Neuronal stem cell (in vitro differentiated cells): ENCODE measurements around the gene TEDDM1.

Experiments
- DNase-seq: peaks from one replicate; pipeline ENCODE4 v3.0.0-alpha.2; 2013; ENCODE audit warnings: low spot score
- H2AFZ ChIP-seq: one replicate; pipeline ENCODE4 v1.6.1; 2013; ENCODE audit warnings: mild to moderate bottlenecking, low read length, inconsistent platforms
- H2AK5ac ChIP-seq: 2 replicates; pipeline ENCODE4 v1.6.1; 2013; ENCODE audit warnings: low read depth, mild to moderate bottlenecking, inconsistent platforms, low read length, moderate library complexity, mixed read lengths
- H2BK120ac ChIP-seq: 2 replicates; pipeline ENCODE4 v1.6.1; 2013; ENCODE audit warnings: low read depth, mild to moderate bottlenecking, inconsistent platforms, low read length, moderate library complexity, mixed read lengths
- H2BK12ac ChIP-seq: one replicate; pipeline ENCODE4 v1.6.1; 2013; ENCODE audit warnings: low read length, inconsistent platforms
- H2BK15ac ChIP-seq: 2 replicates; pipeline ENCODE4 v1.6.1; 2013; ENCODE audit warnings: mild to moderate bottlenecking, low read length, inconsistent platforms, mixed read lengths
- H2BK5ac ChIP-seq: one replicate; pipeline ENCODE4 v1.6.1; 2013; ENCODE audit warnings: inconsistent platforms, mild to moderate bottlenecking, low read length, moderate library complexity
- H3K14ac ChIP-seq: one replicate; pipeline ENCODE4 v1.6.1; 2013; ENCODE audit warnings: low read length, inconsistent platforms
- H3K18ac ChIP-seq: 2 replicates; pipeline ENCODE4 v1.6.1; 2013; ENCODE audit warnings: low read length, inconsistent platforms
- H3K23ac ChIP-seq: 2 replicates; pipeline ENCODE4 v1.6.1; 2013; ENCODE audit warnings: low read depth, mild to moderate bottlenecking, mixed read lengths, low read length, inconsistent platforms; ENCODE audit not compliant: poor library complexity
- H3K27ac ChIP-seq: replicated peaks from 3 replicates; pipeline ENCODE4 v1.5.1; 2013; ENCODE audit warnings: low read length, inconsistent platforms
- H3K27me3 ChIP-seq, 3 experiments: 2 replicates each; pipeline ENCODE4 v1.6.1; 2013; ENCODE audit warnings: low read length in 3 of 3, mild to moderate bottlenecking in 2 of 3, inconsistent platforms in 1 of 3, low read depth in 1 of 3, mixed read lengths in 1 of 3, moderate library complexity in 1 of 3; ENCODE audit not compliant: control insufficient read depth in 3 of 3, insufficient read depth in 3 of 3
- H3K36me3 ChIP-seq, 2 donors: replicated peaks in 1 of 2; 2 replicates each; pipeline ENCODE4 v1.6.1; 2013; ENCODE audit warnings: low read length in 2 of 2; ENCODE audit not compliant: control insufficient read depth in 2 of 2, insufficient read depth in 2 of 2
- H3K4ac ChIP-seq: 2 replicates; pipeline ENCODE4 v1.6.1; 2013; ENCODE audit warnings: inconsistent platforms, mild to moderate bottlenecking, low read length, moderate library complexity
- H3K4me1 ChIP-seq, 2 donors: 1 replicate in 1 of 2; 2 replicates in 1 of 2; pipeline ENCODE4 v1.6.1; 2013; ENCODE audit warnings: low read length in 2 of 2, low read depth in 1 of 2; ENCODE audit not compliant: control insufficient read depth in 2 of 2, insufficient read depth in 1 of 2
- H3K4me2 ChIP-seq: one replicate; pipeline ENCODE4 v1.6.1; 2013; ENCODE audit warnings: mild to moderate bottlenecking, low read length, inconsistent platforms; ENCODE audit not compliant: insufficient read depth, poor library complexity, severe bottlenecking
- H3K4me3 ChIP-seq, 2 donors: 2 replicates each; pipeline ENCODE4 v1.5.1; 2013; ENCODE audit warnings: low read length in 2 of 2, mild to moderate bottlenecking in 2 of 2, inconsistent platforms in 1 of 2, moderate library complexity in 1 of 2
- H3K79me1 ChIP-seq: one replicate; pipeline ENCODE4 v1.6.1; 2013; ENCODE audit warnings: low read depth, mild to moderate bottlenecking, inconsistent platforms, low read length, moderate library complexity
- H3K9ac ChIP-seq: one replicate; pipeline ENCODE4 v1.6.1; 2013; ENCODE audit warnings: mild to moderate bottlenecking, low read depth, low read length, inconsistent platforms; ENCODE audit not compliant: poor library complexity
- H3K9me3 ChIP-seq, 2 donors: replicated peaks in 1 of 2; 2 replicates each; pipeline versions ENCODE3 to v1.6.1; 2013; ENCODE audit warnings: low read length in 2 of 2, mild to moderate bottlenecking in 2 of 2, inconsistent platforms in 1 of 2, low read depth in 1 of 2, mixed read lengths in 1 of 2, moderate library complexity in 1 of 2; ENCODE audit not compliant: control insufficient read depth in 2 of 2, insufficient read depth in 1 of 2
- H4K8ac ChIP-seq: one replicate; pipeline ENCODE4 v1.6.1; 2013; ENCODE audit warnings: low read depth, mild to moderate bottlenecking, inconsistent platforms, low read length, moderate library complexity
- H4K91ac ChIP-seq: one replicate; pipeline ENCODE4 v1.6.1; 2013; ENCODE audit warnings: low read length, low read depth, mild to moderate bottlenecking, inconsistent platforms; ENCODE audit not compliant: poor library complexity
- WGBS, 2 donors: extraction: QIAGEN DNeasy Blood & Tissue Kit; methylation state at CpG; one replicate each; pipeline ENCODE4 v1.1.7; 2013; ENCODE audit warnings: missing lambda C conversion rate in 2 of 2, mixed read lengths in 1 of 2; ENCODE audit not compliant: insufficient read length in 2 of 2, insufficient replicate concordance in 1 of 2; ENCODE audit errors: extremely low coverage in 2 of 2; 5-methylcytosine and 5-hydroxymethylcytosine counted together

Gene TEDDM1

GRCh38 chr1:182407724-182408123 lies 7.3 kb upstream of the TEDDM1 start:
- no CpG with 5 or more reads among the region's 3 CpGs for WGBS, 2 donors

DNA sequence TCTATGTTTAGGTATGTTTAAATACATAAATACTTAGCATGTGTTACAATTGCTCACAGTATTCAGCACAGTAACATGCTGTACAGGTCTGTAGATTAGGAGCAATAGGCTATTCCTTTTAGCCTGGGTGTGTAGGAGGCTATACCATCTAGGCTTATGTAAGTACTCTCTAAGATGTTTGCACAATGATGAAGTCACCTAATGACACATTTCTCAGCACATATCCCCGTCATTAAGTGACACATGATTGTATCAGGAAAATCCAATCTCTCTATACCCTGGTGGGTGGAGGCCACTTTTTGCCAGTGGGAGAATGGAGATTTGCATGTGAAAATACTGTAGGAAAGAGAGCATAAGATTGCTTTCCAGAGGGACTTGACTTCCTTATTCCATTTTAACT lies 5.5 kb upstream of the TEDDM1 start:
- H2BK15ac ChIP-seq: no peak overlapping the region
- no peak overlapping the region for H2BK5ac ChIP-seq
- H3K14ac ChIP-seq: no peak overlapping the region
- H3K4ac ChIP-seq: no peak overlapping the region
- H3K9ac ChIP-seq: no peak overlapping the region
- no peak overlapping the region for H3K23ac ChIP-seq
- H2AK5ac ChIP-seq: no peak overlapping the region
- no CpG with 5 or more reads among the region's 1 CpG for WGBS, 2 donors
- DNase-seq: no peak
- H3K4me2 ChIP-seq: no peak overlapping the region
- H3K27me3 ChIP-seq: peaks cover 0 to 19% (median 0%) of the 10 kb centered on the region in 3 experiments
- no peak overlapping the region for H3K27ac ChIP-seq
- H2BK120ac ChIP-seq: no peak overlapping the region
- no peak overlapping the region for H4K91ac ChIP-seq
- H2AFZ ChIP-seq: no peak overlapping the region
- H3K18ac ChIP-seq: no peak overlapping the region
- no peak overlapping the region for H3K4me3 ChIP-seq
- no peaks in the 10 kb centered on the region for H3K36me3 ChIP-seq
- H3K79me1 ChIP-seq: no peaks in the 10 kb centered on the region
- H3K4me1 ChIP-seq: peaks cover 0 to 2% of the 10 kb centered on the region in 2 donors
- no peak overlapping the region for H4K8ac ChIP-seq
- H3K9me3 ChIP-seq: peaks cover 0 to 3% of the 10 kb centered on the region in 2 donors
- H2BK12ac ChIP-seq: no peak overlapping the region

More at GRCh38 chr1:182407724-182408123, 7.3 kb upstream of the TEDDM1 start:
- Histone ChIP-seq H3K14ac (no peak overlapping the region), H2AK5ac (no peak overlapping the region), H3K27me3 (peaks cover 0 to 19% (median 0%) of the 10 kb centered on the region in 3 experiments), H4K8ac (no peak overlapping the region), H3K4me2 (no peak overlapping the region), H3K4ac (no peak overlapping the region), H4K91ac (no peak overlapping the region), H3K18ac (no peak overlapping the region), H3K9ac (no peak overlapping the region), H2AFZ (no peak overlapping the region), H3K36me3 (no peaks in the 10 kb centered on the region), H2BK5ac (no peak overlapping the region), H3K4me3 (no peak overlapping the region), H3K9me3 (peaks cover 0 to 3% of the 10 kb centered on the region in 2 donors), H3K79me1 (no peaks in the 10 kb centered on the region), H2BK15ac (no peak overlapping the region), H3K27ac (no peak overlapping the region), H3K4me1 (peaks cover 0 to 2% of the 10 kb centered on the region in 2 donors), H2BK120ac (no peak overlapping the region), H3K23ac (no peak overlapping the region), H2BK12ac (no peak overlapping the region)
- DNase-seq: no peak

DNA sequence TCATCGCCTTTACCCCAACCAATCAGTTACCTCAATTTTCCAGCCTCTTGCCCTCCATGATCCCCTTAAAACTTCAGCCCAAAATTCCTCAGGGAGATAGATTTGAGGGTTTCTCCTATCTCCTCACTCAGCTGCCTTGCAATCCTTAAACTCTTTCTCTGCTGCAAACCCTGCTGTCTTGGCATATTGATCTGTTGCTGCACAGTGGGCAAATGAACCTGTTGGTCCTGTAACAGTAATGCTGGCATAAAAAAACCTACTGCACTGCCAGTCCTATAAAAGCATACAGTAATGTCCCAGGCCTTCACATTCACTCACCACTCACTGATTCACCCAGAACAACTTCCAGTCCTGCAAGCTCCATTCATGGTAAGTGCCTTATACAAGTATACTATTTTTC lies 5.1 kb upstream of the TEDDM1 start:
- Histone ChIP-seq H2BK5ac (no peak overlapping the region), H3K27me3 (peaks cover 0 to 19% (median 0%) of the 10 kb centered on the region in 3 experiments), H3K4ac (no peak overlapping the region), H2BK12ac (no peak overlapping the region), H3K18ac (no peak overlapping the region), H4K8ac (no peak overlapping the region), H4K91ac (no peak overlapping the region), H3K23ac (no peak overlapping the region), H2AFZ (no peak overlapping the region), H3K4me1 (peaks cover 0 to 2% of the 10 kb centered on the region in 2 donors), H2AK5ac (no peak overlapping the region), H3K14ac (no peak overlapping the region), H3K4me2 (no peak overlapping the region), H3K9me3 (peaks cover 0 to 3% of the 10 kb centered on the region in 2 donors), H3K9ac (no peak overlapping the region), H3K27ac (no peak overlapping the region), H2BK15ac (no peak overlapping the region), H3K36me3 (no peaks in the 10 kb centered on the region), H3K79me1 (no peaks in the 10 kb centered on the region), H2BK120ac (no peak overlapping the region), H3K4me3 (no peak overlapping the region)
- DNase-seq: no peak
- WGBS, 2 donors: no CpG with 5 or more reads among the region's 1 CpG

DNA sequence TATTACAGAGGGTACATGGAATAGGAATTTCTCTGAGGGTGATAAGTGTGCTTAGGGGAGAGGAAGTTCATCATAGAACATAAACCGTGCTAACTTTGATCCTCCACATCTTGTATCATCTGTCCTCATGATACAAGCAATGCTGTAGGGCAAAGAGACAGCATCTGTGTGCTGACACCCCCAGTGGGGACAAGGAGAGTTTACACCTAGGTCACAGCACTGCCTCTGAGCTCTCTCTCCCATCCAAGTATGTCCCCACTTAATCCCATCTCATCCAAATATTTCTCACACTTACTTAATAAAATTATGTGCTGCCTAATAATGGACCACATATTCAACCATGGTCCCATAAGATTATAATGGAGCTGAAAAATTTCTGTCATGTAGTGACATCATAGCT lies 4.3 kb upstream of the TEDDM1 start:
- no CpG with 5 or more reads among the region's 1 CpG for WGBS, 2 donors
- no peak overlapping the region for H2AFZ ChIP-seq

More for the DNA sequence above, 4.3 kb upstream of the TEDDM1 start:
- no peak overlapping the region for H2BK5ac ChIP-seq
- no peak overlapping the region for H3K27ac ChIP-seq
- H3K79me1 ChIP-seq: no peaks in the 10 kb centered on the region
- H2AK5ac ChIP-seq: no peak overlapping the region
- H2BK120ac ChIP-seq: no peak overlapping the region
- H4K8ac ChIP-seq: no peak overlapping the region
- H3K14ac ChIP-seq: no peak overlapping the region
- peaks cover 0 to 24% (median 0%) of the 10 kb centered on the region in 3 experiments for H3K27me3 ChIP-seq
- no peak overlapping the region for H3K9ac ChIP-seq
- H2BK15ac ChIP-seq: no peak overlapping the region
- no peak overlapping the region for H3K4me2 ChIP-seq
- no peak overlapping the region for H4K91ac ChIP-seq
- H3K9me3 ChIP-seq: peaks cover 0 to 3% of the 10 kb centered on the region in 2 donors
- no peak overlapping the region for H3K23ac ChIP-seq
- H2BK12ac ChIP-seq: no peak overlapping the region
- no peak for DNase-seq
- H3K4me1 ChIP-seq: peaks cover 0 to 2% of the 10 kb centered on the region in 2 donors
- no peak overlapping the region for H3K4me3 ChIP-seq
- H3K36me3 ChIP-seq: no peaks in the 10 kb centered on the region
- H3K4ac ChIP-seq: no peak overlapping the region
- no peak overlapping the region for H3K18ac ChIP-seq
